GM23338 (cell line): ENCODE results near the gene EIF3B. TPM values are rescaled to one million over a fixed set of nuclear protein-coding genes. Genes with fewer than 3 reads are reported as not detected.

Source experiments
- ATAC-seq: fragments of 200-7000 bp; cut with Tn5 transposase; 3 replicates; pipeline ENCODE4 v1.9.1; 2020
- DNase-seq: peaks from one replicate; pipeline ENCODE4 v3.0.0-alpha.2; 2015; ENCODE audit warnings: low spot score
- H2AFZ ChIP-seq: fragments of 200-600 bp; sonication (generic); 2 replicates; pipeline ENCODE4 v1.8.0; 2016; ENCODE audit warnings: antibody characterized with exemption, mild to moderate bottlenecking, moderate library complexity
- H3F3A ChIP-seq: fragments of 200-600 bp; sonication (generic); replicated peaks from 2 replicates; pipeline ENCODE4 v1.8.0; 2017; ENCODE audit warnings: antibody characterized with exemption, mixed run types, low read depth
- H3K27ac ChIP-seq: fragments of 200-600 bp; sonication (generic); 2 replicates; pipeline ENCODE4 v1.6.1; 2016; ENCODE audit warnings: low read depth
- H3K27me3 ChIP-seq: fragments of 200-600 bp; sonication (generic); 2 replicates; pipeline ENCODE4 v1.8.0; 2016; ENCODE audit warnings: mild to moderate bottlenecking, mixed run types, moderate library complexity; ENCODE audit not compliant: insufficient read depth
- H3K36me3 ChIP-seq: fragments of 200-600 bp; sonication (generic); 2 replicates; pipeline ENCODE4 v1.8.0; 2016; ENCODE audit warnings: mild to moderate bottlenecking; ENCODE audit not compliant: insufficient read depth
- H3K4me1 ChIP-seq: fragments of 200-600 bp; sonication (generic); 2 replicates; pipeline ENCODE4 v1.8.0; 2016; ENCODE audit warnings: mild to moderate bottlenecking, moderate library complexity; ENCODE audit not compliant: insufficient read depth
- H3K4me2 ChIP-seq: fragments of 200-600 bp; sonication (generic); 2 replicates; pipeline ENCODE4 v1.7.1; 2017; ENCODE audit warnings: mixed run types
- H3K4me3 ChIP-seq: fragments of 200-600 bp; sonication (generic); 2 replicates; pipeline ENCODE4 v1.6.1; 2016; ENCODE audit warnings: mixed run types
- H3K79me2 ChIP-seq: fragments of 200-600 bp; sonication (generic); replicated peaks from 2 replicates; pipeline ENCODE4 v1.8.0; 2017; ENCODE audit warnings: mild to moderate bottlenecking; ENCODE audit not compliant: insufficient read depth
- H3K9me2 ChIP-seq: fragments of 200-600 bp; sonication (generic); 2 replicates; pipeline ENCODE4 v1.8.0; 2017; ENCODE audit not compliant: insufficient read depth
- H4K20me1 ChIP-seq: fragments of 200-600 bp; sonication (generic); replicated peaks from 2 replicates; pipeline ENCODE4 v1.8.0; 2017; ENCODE audit warnings: mild to moderate bottlenecking; ENCODE audit not compliant: insufficient read depth
- H3K27ac Mint-ChIP-seq: 2 replicates; pipeline ENCODE4 v1.8.0; 2020; ENCODE audit warnings: inconsistent platforms, mild to moderate bottlenecking, moderate library complexity, mixed read lengths
- H3K27me3 Mint-ChIP-seq: 3 replicates; pipeline ENCODE4 v1.8.0; 2022; ENCODE audit warnings: low read depth, mild to moderate bottlenecking, moderate library complexity, mixed read lengths, inconsistent platforms; ENCODE audit not compliant: insufficient read depth, poor library complexity
- H3K36me3 Mint-ChIP-seq: 3 replicates; pipeline ENCODE4 v1.8.0; 2021; ENCODE audit warnings: low read depth, mild to moderate bottlenecking, inconsistent platforms, moderate library complexity, mixed read lengths
- H3K4me1 Mint-ChIP-seq: 3 replicates; pipeline ENCODE4 v1.8.0; 2020; ENCODE audit warnings: mild to moderate bottlenecking, inconsistent platforms, mixed read lengths
- H3K4me3 Mint-ChIP-seq: 3 replicates; pipeline ENCODE4 v1.8.0; 2021; ENCODE audit warnings: moderate library complexity, mild to moderate bottlenecking, inconsistent platforms, mixed read lengths
- H3K9me3 Mint-ChIP-seq: 3 replicates; pipeline ENCODE4 v1.8.0; 2020; ENCODE audit warnings: moderate library complexity, mild to moderate bottlenecking, inconsistent platforms, mixed read lengths
- CREB1 ChIP-seq: fragments of 250-450 bp; sonication (Bioruptor Pico); IDR thresholded peaks from 2 replicates; pipeline ENCODE4 v1.5.0; 2020; ENCODE audit warnings: low read depth, mild to moderate bottlenecking, moderate library complexity
- ETS1 ChIP-seq: IDR thresholded peaks from 2 replicates; pipeline ENCODE4 v1.6.1; 2016; ENCODE audit warnings: antibody characterized with exemption
- EZH2phosphoT487 ChIP-seq: fragments of 200-600 bp; sonication (generic); IDR thresholded peaks from one replicate; pipeline ENCODE4 v1.8.1; 2018; ENCODE audit warnings: antibody characterized with exemption; ENCODE audit not compliant: unreplicated experiment
- NANOG ChIP-seq: IDR thresholded peaks from 2 replicates; pipeline ENCODE4 v1.6.1; 2016; ENCODE audit warnings: antibody characterized with exemption, borderline replicate concordance
- POLR2AphosphoS5 ChIP-seq: IDR thresholded peaks from 2 replicates; pipeline ENCODE4 v1.6.1; 2016; ENCODE audit warnings: antibody characterized with exemption, low read depth
- REST ChIP-seq: IDR thresholded peaks from one replicate; pipeline ENCODE4 v1.6.1; 2018; ENCODE audit warnings: antibody characterized with exemption; ENCODE audit not compliant: unreplicated experiment
- STAT1 ChIP-seq: IDR thresholded peaks from one replicate; pipeline ENCODE4 v1.6.1; 2016; ENCODE audit warnings: antibody characterized with exemption; ENCODE audit not compliant: unreplicated experiment
- ZNF331 ChIP-seq: fragments of 250-450 bp; sonication (Bioruptor Pico); IDR thresholded peaks from 2 replicates; pipeline ENCODE4 v1.5.0; 2020; ENCODE audit warnings: low read depth, mild to moderate bottlenecking, moderate library complexity
- ZNF462 ChIP-seq: fragments of 250-450 bp; sonication (Bioruptor Pico); IDR thresholded peaks from 2 replicates; pipeline ENCODE4 v1.5.0; 2020; ENCODE audit warnings: mild to moderate bottlenecking, moderate library complexity
- polyA plus RNA-seq: library from polyadenylated mRNA; unstranded; fragments of >200 nt; fragmentation: Nextera tagmentation; extraction: Ambion mirVana; gene quantifications from 2 replicates; pipeline ENCODE4 v1.2.1, GENCODE V29; 2016
- total RNA-seq: library from RNA; depleted of rRNA; stranded (reverse); fragments of >200 nt; shearing (Covaris generic); gene quantifications from 2 replicates; pipeline ENCODE4 v1.2.3, GENCODE V29; 2014

EIF3B gene
- total and polyA plus RNA-seq, 2 experiments from 2014 or later, result 106 to 355 TPM

- no peak for TF ChIP-seq ZNF331 (CRISPR knock-in tag)
- TF ChIP-seq STAT1, result no peak
- TF ChIP-seq POLR2AphosphoS5, result no peak
- no peak for TF ChIP-seq REST
Observed at GRCh38 chr7:2369139-2369538, 14.5 kb downstream of the EIF3B start (continued).

- Histone ChIP-seq H3K4me2 (no peak overlapping the region), H3K4me3 (no peak overlapping the region), H3K79me2 (peaks cover 85% of the 10 kb centered on the region), H2AFZ (no peak overlapping the region), H3K36me3 (peaks cover 98% of the 10 kb centered on the region), H3K9me2 (no peaks in the 10 kb centered on the region), H3K27ac (no peak overlapping the region), H3F3A (peaks cover 55% of the 10 kb centered on the region), H3K4me1 (no peaks in the 10 kb centered on the region), H3K27me3 (no peaks in the 10 kb centered on the region), H4K20me1 (peaks cover 55% of the 10 kb centered on the region)
- Mint-ChIP-seq H3K27ac (no peak overlapping the region), H3K36me3 (peaks cover 98% of the 10 kb centered on the region), H3K4me1 (no peaks in the 10 kb centered on the region), H3K27me3 (peaks cover 8% of the 10 kb centered on the region), H3K4me3 (no peak overlapping the region; the same call in 2 of the 3 replicates), H3K9me3 (no peaks in the 10 kb centered on the region)
- ATAC-seq, result no peak
- TF ChIP-seq CREB1, result no peak
- no peak for TF ChIP-seq EZH2phosphoT487
- TF ChIP-seq NANOG, result no peak
- TF ChIP-seq ZNF331 (CRISPR knock-in tag), result no peak
- no peak for TF ChIP-seq REST
- no peak for TF ChIP-seq ETS1
- TF ChIP-seq ZNF462, result no peak
- no peak for TF ChIP-seq STAT1
- DNase-seq, result no peak
Observed at GRCh38 chr7:2371329-2371728, 16.7 kb downstream of the EIF3B start.
